Nephron progenitor cell (in vitro differentiated cells): ENCODE results near the gene NT5DC2.

Experiments used
- DNase-seq: peaks from one replicate; pipeline ENCODE4 v3.0.0; 2021
- H3K27ac Mint-ChIP-seq: 2 replicates; pipeline ENCODE4 v1.8.0; 2021; ENCODE audit warnings: mild to moderate bottlenecking, moderate library complexity, mixed read lengths
- H3K27me3 Mint-ChIP-seq: 2 replicates; pipeline ENCODE4 v1.8.0; 2021; ENCODE audit warnings: mild to moderate bottlenecking, low read depth, mixed read lengths; ENCODE audit not compliant: poor library complexity
- H3K36me3 Mint-ChIP-seq: 2 replicates; pipeline ENCODE4 v1.8.0; 2021; ENCODE audit warnings: low read depth, mixed read lengths
- H3K4me1 Mint-ChIP-seq: 2 replicates; pipeline ENCODE4 v1.8.0; 2021; ENCODE audit warnings: mixed read lengths
- H3K4me3 Mint-ChIP-seq: 2 replicates; pipeline ENCODE4 v1.8.0; 2021; ENCODE audit warnings: mild to moderate bottlenecking, moderate library complexity, mixed read lengths
- H3K9me3 Mint-ChIP-seq: 2 replicates; pipeline ENCODE4 v1.8.0; 2021; ENCODE audit warnings: mild to moderate bottlenecking, moderate library complexity, mixed read lengths
- TF ChIP-seq, protein P1 (sequence below): fragments of 200-600 bp; sonication (generic); IDR thresholded peaks from 2 replicates; pipeline ENCODE4 v1.5.0; 2021; ENCODE audit warnings: antibody characterized with exemption

The NT5DC2 gene

DNA sequence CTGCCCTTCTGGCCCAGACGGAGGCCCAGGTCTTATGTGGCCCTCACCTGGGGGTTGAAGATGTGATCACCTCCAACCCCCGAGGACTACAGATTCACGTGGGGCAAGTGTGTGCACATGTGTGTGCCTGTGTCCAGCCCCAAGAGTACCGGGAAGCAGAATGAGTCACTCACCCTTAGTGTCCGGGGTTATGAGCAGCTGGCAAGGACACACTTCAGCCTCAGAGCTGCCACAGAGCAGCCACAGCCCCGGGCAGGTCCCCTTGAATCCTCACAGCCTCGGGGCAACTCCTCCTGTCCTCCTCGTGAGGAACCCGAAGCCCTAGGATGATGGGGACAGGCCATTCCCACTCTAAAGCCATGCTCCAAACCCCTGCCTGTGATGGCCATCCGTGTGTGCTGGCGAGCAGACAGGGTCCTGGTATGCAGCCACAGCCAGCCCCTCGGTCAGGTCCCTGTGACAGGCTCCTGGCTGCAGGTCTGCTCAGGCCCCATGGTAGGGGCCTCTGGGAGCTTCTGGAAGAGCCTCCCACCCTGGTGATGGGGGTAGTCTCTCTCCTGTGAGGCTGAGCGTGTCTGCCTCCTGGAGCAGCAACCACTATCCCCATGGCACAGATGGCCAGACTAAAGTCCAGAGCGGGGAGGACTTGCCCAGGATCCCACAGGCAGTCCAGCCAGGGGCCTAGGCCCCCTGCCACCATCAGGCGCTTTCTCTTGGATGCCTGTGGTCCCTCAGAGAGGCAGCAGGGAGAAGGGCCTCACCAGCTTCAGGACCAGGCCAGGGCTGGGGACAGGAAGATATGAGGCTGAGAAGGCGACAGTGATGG is 37.7 kb downstream of the NT5DC2 start:
- no peak overlapping the region for H3K4me3 Mint-ChIP-seq
- peaks cover 10% of the 10 kb centered on the region for H3K4me1 Mint-ChIP-seq
- DNase-seq = no peak
- TF ChIP-seq, protein P1, sequence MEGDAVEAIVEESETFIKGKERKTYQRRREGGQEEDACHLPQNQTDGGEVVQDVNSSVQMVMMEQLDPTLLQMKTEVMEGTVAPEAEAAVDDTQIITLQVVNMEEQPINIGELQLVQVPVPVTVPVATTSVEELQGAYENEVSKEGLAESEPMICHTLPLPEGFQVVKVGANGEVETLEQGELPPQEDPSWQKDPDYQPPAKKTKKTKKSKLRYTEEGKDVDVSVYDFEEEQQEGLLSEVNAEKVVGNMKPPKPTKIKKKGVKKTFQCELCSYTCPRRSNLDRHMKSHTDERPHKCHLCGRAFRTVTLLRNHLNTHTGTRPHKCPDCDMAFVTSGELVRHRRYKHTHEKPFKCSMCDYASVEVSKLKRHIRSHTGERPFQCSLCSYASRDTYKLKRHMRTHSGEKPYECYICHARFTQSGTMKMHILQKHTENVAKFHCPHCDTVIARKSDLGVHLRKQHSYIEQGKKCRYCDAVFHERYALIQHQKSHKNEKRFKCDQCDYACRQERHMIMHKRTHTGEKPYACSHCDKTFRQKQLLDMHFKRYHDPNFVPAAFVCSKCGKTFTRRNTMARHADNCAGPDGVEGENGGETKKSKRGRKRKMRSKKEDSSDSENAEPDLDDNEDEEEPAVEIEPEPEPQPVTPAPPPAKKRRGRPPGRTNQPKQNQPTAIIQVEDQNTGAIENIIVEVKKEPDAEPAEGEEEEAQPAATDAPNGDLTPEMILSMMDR = no peak
- H3K27ac Mint-ChIP-seq = no peak overlapping the region
- peaks cover 6% of the 10 kb centered on the region for H3K36me3 Mint-ChIP-seq
- no peaks in the 10 kb centered on the region for H3K9me3 Mint-ChIP-seq
- H3K27me3 Mint-ChIP-seq = no peaks in the 10 kb centered on the region

DNA sequence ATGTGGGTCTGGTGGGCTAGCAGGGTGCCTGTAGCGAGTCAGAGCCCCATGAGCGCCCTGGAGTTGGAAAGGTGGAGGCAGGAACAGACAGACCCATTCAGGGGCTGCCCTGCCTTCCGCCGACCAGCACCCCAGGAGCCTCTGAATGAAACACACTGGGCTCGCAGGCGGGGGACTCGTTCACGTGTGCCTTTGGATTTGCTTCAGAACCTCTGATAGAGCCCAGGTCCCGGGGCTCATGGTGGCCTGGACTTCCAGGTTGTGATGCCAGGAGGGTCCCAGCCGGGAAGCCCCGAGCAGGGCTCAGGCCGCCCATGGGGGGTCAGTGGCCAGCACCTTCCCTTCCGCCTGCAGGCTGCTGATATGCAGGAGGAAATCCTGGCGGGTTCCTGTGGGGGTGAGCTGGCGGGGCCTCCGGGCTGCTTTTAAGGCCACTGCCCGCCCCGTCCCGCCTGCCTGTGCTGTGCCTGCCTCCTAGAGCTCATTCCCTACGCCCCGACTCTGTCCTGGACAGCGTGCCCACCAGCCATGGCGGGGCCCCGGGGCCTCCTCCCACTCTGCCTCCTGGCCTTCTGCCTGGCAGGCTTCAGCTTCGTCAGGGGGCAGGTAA is 38.7 kb downstream of the NT5DC2 start, which contains the start of gene STAB1:
TSS of gene STAB1 (plus strand) at position 453 of the 610 bp plus-strand sequence. CDS start at position 529, 76 bp downstream.
- no peak within 1 kb of the TSS for H3K4me3 Mint-ChIP-seq

GRCh38 chr3:52494445-52494844 is 39.2 kb downstream of the NT5DC2 start:
- TF ChIP-seq, protein P1 = no peak
- no peak for DNase-seq
- H3K4me3 Mint-ChIP-seq = no peak overlapping the region
- H3K36me3 Mint-ChIP-seq = peaks cover 10% of the 10 kb centered on the region
- H3K27ac Mint-ChIP-seq = peak overlapping the region; percentile 96
- H3K27me3 Mint-ChIP-seq = no peaks in the 10 kb centered on the region
- H3K4me1 Mint-ChIP-seq = peaks cover 10% of the 10 kb centered on the region
- no peaks in the 10 kb centered on the region for H3K9me3 Mint-ChIP-seq

More for the DNA sequence above, 38.7 kb downstream of the NT5DC2 start, which contains the start of gene STAB1:
- Mint-ChIP-seq H3K4me1 (peaks cover 10% of the 10 kb centered on the region), H3K27ac (peak within 1 kb of the TSS; percentile 96), H3K36me3 (peaks cover 10% of the 10 kb centered on the region), H3K9me3 (no peaks in the 10 kb centered on the region), H3K27me3 (no peaks in the 10 kb centered on the region)
- TF ChIP-seq, protein P1 = no peak
- DNase-seq = no peak

- Mint-ChIP-seq H3K27ac (no peak overlapping the region), H3K4me3 (no peak overlapping the region), H3K4me1 (peaks cover 10% of the 10 kb centered on the region), H3K36me3 (peaks cover 10% of the 10 kb centered on the region), H3K27me3 (no peaks in the 10 kb centered on the region), H3K9me3 (no peaks in the 10 kb centered on the region)
- TF ChIP-seq, protein P1 = no peak
- DNase-seq = no peak
Observed at GRCh38 chr3:52493232-52494017, 40.2 kb downstream of the NT5DC2 start.

DNA sequence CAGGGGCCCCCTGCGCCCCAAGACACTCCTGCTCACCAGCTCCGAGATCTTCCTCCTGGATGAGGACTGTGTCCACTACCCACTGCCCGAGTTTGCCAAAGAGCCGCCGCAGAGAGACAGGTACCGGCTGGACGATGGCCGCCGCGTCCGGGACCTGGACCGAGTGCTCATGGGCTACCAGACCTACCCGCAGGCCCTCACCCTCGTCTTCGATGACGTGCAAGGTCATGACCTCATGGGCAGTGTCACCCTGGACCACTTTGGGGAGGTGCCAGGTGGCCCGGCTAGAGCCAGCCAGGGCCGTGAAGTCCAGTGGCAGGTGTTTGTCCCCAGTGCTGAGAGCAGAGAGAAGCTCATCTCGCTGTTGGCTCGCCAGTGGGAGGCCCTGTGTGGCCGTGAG is 41.6 kb downstream of the NT5DC2 start:
- peaks cover 10% of the 10 kb centered on the region for H3K4me1 Mint-ChIP-seq
- peaks cover 17% of the 10 kb centered on the region for H3K36me3 Mint-ChIP-seq
- DNase-seq = no peak
- TF ChIP-seq, protein P1 = no peak
- H3K9me3 Mint-ChIP-seq = no peaks in the 10 kb centered on the region
- no peak overlapping the region for H3K4me3 Mint-ChIP-seq
- H3K27ac Mint-ChIP-seq = no peak overlapping the region
- no peaks in the 10 kb centered on the region for H3K27me3 Mint-ChIP-seq
